Activated naive CD4-positive, alpha-beta T cell treated with anti-CD3 and anti-CD28 coated beads, Interleukin-2, amount 50 U/mL, for 24 hours (primary cell): ENCODE results near the gene ABCG1.
A peak's percentile ranks its signal among the peaks of the same experiment; 100 is the strongest.

ENCODE experiments used
- H3K27ac Mint-ChIP-seq: one replicate; pipeline ENCODE4 v1.8.0; 2021; ENCODE audit warnings: mild to moderate bottlenecking, mixed read lengths
- H3K27me3 Mint-ChIP-seq: one replicate; pipeline ENCODE4 v1.8.0; 2021; ENCODE audit warnings: mixed read lengths
- H3K36me3 Mint-ChIP-seq: one replicate; pipeline ENCODE4 v1.8.0; 2021; ENCODE audit warnings: mixed read lengths
- H3K4me1 Mint-ChIP-seq: one replicate; pipeline ENCODE4 v1.8.0; 2021; ENCODE audit warnings: mixed read lengths
- H3K4me3 Mint-ChIP-seq: one replicate; pipeline ENCODE4 v1.8.0; 2021; ENCODE audit warnings: mild to moderate bottlenecking, mixed read lengths
- H3K9me3 Mint-ChIP-seq: one replicate; pipeline ENCODE4 v1.8.0; 2021; ENCODE audit warnings: mixed read lengths

ABCG1 gene

DNA sequence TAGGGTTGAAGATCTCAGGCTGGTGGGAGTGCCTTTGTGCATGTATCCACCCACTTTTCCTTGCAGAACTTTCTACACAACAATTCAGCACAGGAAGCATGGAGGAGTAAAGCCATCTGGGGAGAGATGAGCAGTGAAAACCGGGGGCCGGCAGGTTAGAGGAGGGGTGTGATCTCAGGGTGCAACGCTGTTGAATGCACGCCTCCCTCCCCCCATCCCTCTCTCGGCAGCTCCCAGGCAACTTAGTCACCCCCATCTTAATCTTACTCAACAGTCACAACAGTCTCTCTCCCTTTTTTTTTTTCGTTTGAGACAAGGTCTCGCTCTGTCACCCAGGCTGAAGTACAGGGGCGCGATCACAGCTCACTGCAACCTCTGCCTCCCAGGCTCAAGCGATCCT, 16.6 kb upstream of the ABCG1 start:
- H3K9me3 Mint-ChIP-seq: no peaks in the 10 kb centered on the region
- H3K4me3 Mint-ChIP-seq: no peak overlapping the region
- no peak overlapping the region for H3K27ac Mint-ChIP-seq
- H3K27me3 Mint-ChIP-seq: no peaks in the 10 kb centered on the region
- H3K36me3 Mint-ChIP-seq: no peaks in the 10 kb centered on the region
- peaks cover 61% of the 10 kb centered on the region for H3K4me1 Mint-ChIP-seq

DNA sequence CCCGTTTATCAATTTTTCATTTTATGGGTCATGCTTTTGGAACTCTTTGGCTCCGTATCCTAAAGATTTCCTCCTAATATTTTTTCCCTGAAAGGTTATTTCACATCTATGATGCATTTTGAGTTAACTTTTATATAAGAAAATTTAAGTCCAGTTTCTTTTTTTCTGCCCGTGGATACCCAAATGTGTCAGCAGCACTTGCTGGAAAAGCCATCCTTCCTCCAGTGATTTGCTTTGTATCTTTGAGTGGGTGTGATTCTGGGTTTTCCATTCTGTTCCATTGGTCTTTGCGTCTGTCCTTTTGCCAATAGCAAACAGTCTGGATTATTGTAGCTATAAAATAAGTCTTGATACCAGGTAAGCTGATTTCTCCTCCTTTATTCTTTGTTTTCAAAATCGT, 15.6 kb upstream of the ABCG1 start:
- Mint-ChIP-seq H3K9me3 (no peaks in the 10 kb centered on the region), H3K36me3 (no peaks in the 10 kb centered on the region), H3K27ac (no peak overlapping the region), H3K27me3 (no peaks in the 10 kb centered on the region), H3K4me1 (peaks cover 51% of the 10 kb centered on the region), H3K4me3 (no peak overlapping the region)

GRCh38 chr21:42203936-42204335, 15.0 kb upstream of the ABCG1 start:
- Mint-ChIP-seq H3K27ac (peak overlapping the region; percentile 37), H3K4me3 (no peak overlapping the region), H3K36me3 (no peaks in the 10 kb centered on the region), H3K27me3 (no peaks in the 10 kb centered on the region), H3K4me1 (peaks cover 45% of the 10 kb centered on the region), H3K9me3 (no peaks in the 10 kb centered on the region)

- Mint-ChIP-seq H3K4me1 (peaks cover 13% of the 10 kb centered on the region), H3K36me3 (peaks cover 1% of the 10 kb centered on the region), H3K27ac (no peak overlapping the region)
Measured at GRCh38 chr21:42207426-42207825, 11.5 kb upstream of the ABCG1 start.

GRCh38 chr21:42208036-42208435, 10.9 kb upstream of the ABCG1 start:
- H3K36me3 Mint-ChIP-seq: peaks cover 1% of the 10 kb centered on the region
- no peak overlapping the region for H3K27ac Mint-ChIP-seq
- H3K9me3 Mint-ChIP-seq: no peaks in the 10 kb centered on the region
- H3K4me1 Mint-ChIP-seq: peaks cover 9% of the 10 kb centered on the region
- H3K27me3 Mint-ChIP-seq: no peaks in the 10 kb centered on the region
- H3K4me3 Mint-ChIP-seq: no peak overlapping the region

More at GRCh38 chr21:42207426-42207825, 11.5 kb upstream of the ABCG1 start:
- Mint-ChIP-seq H3K9me3 (no peaks in the 10 kb centered on the region), H3K27me3 (no peaks in the 10 kb centered on the region), H3K4me3 (no peak overlapping the region)

GRCh38 chr21:42208801-42209490, 10.0 kb upstream of the ABCG1 start:
- no peaks in the 10 kb centered on the region for H3K27me3 Mint-ChIP-seq
- no peaks in the 10 kb centered on the region for H3K9me3 Mint-ChIP-seq
- no peak overlapping the region for H3K4me3 Mint-ChIP-seq
- H3K36me3 Mint-ChIP-seq: peaks cover 1% of the 10 kb centered on the region
- H3K4me1 Mint-ChIP-seq: peaks cover 2% of the 10 kb centered on the region
- H3K27ac Mint-ChIP-seq: no peak overlapping the region

GRCh38 chr21:42209801-42210479, 9.0 kb upstream of the ABCG1 start:
- Mint-ChIP-seq H3K4me3 (no peak overlapping the region), H3K27ac (no peak overlapping the region), H3K9me3 (no peaks in the 10 kb centered on the region), H3K4me1 (no peaks in the 10 kb centered on the region), H3K36me3 (peaks cover 1% of the 10 kb centered on the region), H3K27me3 (no peaks in the 10 kb centered on the region)

DNA sequence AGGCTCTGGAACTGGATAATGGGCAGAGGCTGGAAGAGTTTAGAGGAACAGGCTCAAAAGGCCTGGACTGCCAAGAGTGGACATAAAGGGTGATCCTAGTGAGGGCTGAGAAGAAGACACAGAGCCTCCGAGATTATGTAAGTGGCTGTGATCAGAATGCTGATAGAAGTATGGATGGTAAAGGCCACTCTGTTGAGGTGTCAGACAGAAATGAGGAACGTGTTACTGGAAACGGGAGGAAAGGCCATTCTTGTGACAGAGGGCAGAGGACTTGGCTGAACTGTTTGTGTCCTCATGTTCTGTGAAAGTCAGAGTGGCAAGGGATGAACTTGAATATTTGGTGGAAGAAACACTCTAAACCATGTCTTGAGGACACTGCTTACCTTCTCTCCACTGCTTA, 6.7 kb upstream of the ABCG1 start:
- Mint-ChIP-seq H3K4me1 (no peaks in the 10 kb centered on the region), H3K4me3 (no peak overlapping the region), H3K27me3 (no peaks in the 10 kb centered on the region), H3K9me3 (no peaks in the 10 kb centered on the region), H3K36me3 (peaks cover 1% of the 10 kb centered on the region), H3K27ac (no peak overlapping the region)

GRCh38 chr21:42213082-42213774, 5.7 kb upstream of the ABCG1 start:
- Mint-ChIP-seq H3K4me1 (no peaks in the 10 kb centered on the region), H3K27me3 (no peaks in the 10 kb centered on the region), H3K9me3 (no peaks in the 10 kb centered on the region), H3K4me3 (no peak overlapping the region), H3K27ac (peak overlapping the region; percentile 62), H3K36me3 (peaks cover 1% of the 10 kb centered on the region)

DNA sequence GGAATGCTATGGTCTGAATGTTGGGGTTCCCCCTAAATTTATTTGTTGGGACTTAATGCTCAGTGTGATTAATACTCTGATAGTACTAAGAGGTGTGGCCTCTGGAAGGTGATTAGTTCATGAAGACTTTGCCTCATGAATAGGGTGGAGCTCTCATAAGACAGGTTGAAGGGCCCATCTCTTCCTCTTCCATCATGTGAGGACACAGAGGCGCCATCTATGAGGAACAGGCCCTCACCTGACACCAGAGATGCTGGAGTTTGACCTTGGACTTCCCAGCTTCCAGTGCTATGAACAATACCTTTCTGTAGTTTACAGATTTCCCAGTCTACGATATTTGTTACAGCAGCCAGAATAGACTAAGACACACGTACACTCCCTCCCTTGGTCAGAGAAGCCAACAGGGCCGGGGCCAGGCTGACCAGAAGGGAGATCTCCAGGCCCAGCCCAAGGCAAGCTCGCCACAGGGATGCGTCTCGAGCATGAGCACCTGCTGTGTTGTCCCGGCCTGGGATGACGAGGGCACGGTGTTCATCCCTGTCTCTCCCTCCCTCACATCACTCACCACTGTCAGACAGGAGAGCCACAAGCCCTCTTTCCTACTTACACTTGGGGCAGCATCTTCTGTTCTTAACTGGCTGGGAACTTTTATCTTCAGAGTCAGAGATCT, 4.7 kb upstream of the ABCG1 start:
- Mint-ChIP-seq H3K4me1 (no peaks in the 10 kb centered on the region), H3K4me3 (no peak overlapping the region)

DNA sequence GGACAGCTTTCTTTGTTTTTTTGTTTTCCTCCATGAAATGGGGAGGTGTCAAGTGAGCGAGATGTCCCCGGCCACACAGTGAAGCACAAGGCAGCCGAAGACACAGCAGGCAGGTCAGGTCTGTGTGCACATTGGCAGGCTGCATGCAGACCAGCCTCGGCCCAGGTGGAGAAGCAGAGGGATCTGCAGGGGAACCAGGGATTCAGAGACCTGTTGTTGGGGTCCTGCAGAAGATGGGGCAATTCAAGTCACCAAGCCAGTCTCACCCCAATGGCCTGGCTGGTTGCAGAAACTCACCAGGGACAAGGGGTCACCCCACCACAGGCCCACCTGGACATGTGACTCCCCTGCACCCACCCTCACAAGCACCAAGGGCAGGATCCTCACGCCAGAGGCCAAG, 4.0 kb upstream of the ABCG1 start:
- Mint-ChIP-seq H3K9me3 (no peaks in the 10 kb centered on the region), H3K4me3 (no peak overlapping the region), H3K27ac (no peak overlapping the region), H3K4me1 (peaks cover under 1% of the 10 kb centered on the region), H3K36me3 (peaks cover 1% of the 10 kb centered on the region), H3K27me3 (no peaks in the 10 kb centered on the region)

More for the DNA sequence above, 4.7 kb upstream of the ABCG1 start:
- no peaks in the 10 kb centered on the region for H3K9me3 Mint-ChIP-seq
- H3K27me3 Mint-ChIP-seq: no peaks in the 10 kb centered on the region
- H3K27ac Mint-ChIP-seq: no peak overlapping the region
- H3K36me3 Mint-ChIP-seq: peaks cover 1% of the 10 kb centered on the region

DNA sequence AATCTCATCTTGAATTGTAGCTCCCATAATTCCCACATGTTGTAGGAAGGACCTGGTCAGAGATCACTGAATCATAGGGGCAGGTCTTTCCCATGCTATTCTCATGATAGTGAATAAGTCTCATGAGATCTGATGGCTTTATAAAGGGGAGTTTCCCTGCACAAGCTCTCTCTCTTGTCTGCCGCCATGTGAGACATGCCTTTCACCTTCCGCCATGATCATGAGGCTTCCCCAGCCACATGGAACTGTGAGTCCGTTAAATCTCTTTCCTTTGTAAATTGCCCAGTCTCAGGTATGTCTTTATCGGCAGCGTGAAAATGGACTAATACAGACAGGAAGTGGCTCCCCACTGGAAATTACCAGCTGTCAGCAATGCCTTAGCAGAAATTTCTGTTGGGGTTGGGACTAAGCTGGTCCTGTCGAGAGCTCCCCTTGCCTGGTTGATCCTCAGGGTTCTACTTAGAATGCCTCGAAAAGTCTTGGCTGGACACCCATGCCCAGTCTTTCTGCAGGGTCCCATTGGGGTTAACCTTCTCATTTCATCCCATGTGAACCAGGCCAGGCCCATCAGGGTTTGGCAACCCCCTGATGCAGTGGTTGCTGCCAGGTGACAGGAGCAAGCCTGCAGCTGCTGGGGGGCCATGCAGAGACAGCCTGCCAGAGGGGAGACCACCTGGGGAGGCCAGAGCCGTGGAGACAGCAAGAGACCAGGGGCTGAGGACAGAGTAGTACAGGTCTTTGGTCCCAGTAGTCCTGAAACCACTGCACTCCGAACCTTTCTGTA, 2.8 kb upstream of the ABCG1 start:
- Mint-ChIP-seq H3K27ac (no peak overlapping the region), H3K4me3 (no peak overlapping the region), H3K27me3 (no peaks in the 10 kb centered on the region), H3K9me3 (no peaks in the 10 kb centered on the region), H3K36me3 (peaks cover 1% of the 10 kb centered on the region), H3K4me1 (peaks cover 9% of the 10 kb centered on the region)

DNA sequence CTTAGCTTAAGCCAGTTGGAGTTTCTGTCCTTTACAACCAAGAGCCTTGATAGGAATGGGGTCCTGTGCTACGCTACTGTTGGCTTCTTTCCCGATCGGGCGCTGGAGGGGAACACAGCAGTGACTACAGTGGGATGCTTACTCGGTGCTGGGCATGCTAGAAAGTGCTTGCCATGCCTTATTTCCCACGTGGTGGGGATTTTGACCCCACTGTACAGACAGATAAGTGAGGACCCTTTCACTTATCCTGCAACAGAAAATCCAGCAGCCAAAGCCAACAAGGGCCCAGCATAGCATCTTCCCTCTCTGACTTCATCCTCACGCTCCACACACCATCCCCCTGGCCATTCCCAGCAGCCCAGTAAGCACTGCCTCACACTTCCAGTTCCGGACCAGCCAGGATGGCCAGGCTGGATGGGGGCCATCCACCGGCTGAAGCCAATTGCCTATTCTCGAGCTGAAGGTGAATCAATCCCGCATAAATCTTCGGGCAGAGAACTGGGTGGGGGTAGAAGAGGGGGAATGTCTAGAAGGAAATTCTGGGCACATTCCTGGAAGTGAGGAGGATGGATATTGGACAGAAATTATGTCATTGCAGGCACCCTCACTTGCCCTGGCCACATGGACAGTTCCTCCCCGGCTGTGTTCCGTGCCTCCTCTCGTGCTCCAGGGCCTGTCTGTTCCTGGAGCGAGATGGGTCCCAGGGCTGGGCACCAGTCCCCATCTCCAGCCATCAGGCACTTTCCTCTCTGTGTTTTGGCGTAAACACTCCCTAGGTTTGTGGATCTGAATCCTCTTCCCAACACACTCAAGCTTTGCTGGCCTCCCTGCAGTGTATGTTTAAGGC, 2.0 kb upstream of the ABCG1 start:
- Mint-ChIP-seq H3K4me3 (peak overlapping the region; percentile 33), H3K9me3 (no peaks in the 10 kb centered on the region), H3K27me3 (no peaks in the 10 kb centered on the region), H3K27ac (peak overlapping the region; percentile 35), H3K4me1 (peaks cover 17% of the 10 kb centered on the region), H3K36me3 (no peaks in the 10 kb centered on the region)

GRCh38 chr21:42219606-42220137, 732 bp downstream of the ABCG1 start:
- H3K27ac Mint-ChIP-seq: peak overlapping the region; percentile 53
- H3K9me3 Mint-ChIP-seq: no peaks in the 10 kb centered on the region

More at GRCh38 chr21:42219606-42220137, 732 bp downstream of the ABCG1 start:
- peaks cover 2% of the 10 kb centered on the region for H3K36me3 Mint-ChIP-seq
- H3K27me3 Mint-ChIP-seq: no peaks in the 10 kb centered on the region
- peaks cover 36% of the 10 kb centered on the region for H3K4me1 Mint-ChIP-seq
- H3K4me3 Mint-ChIP-seq: peak overlapping the region; percentile 92
